Trophoblast cell (in vitro differentiated cells and primary cell): Measurements from ENCODE around the gene LRRFIP1.

ENCODE experiments used
- DNase-seq, 2 donors: peaks; one replicate each; pipeline ENCODE4 v3.0.0-alpha.2; 2016
- H2AFZ ChIP-seq: 2 replicates; pipeline ENCODE4 v1.6.1; 2013; ENCODE audit warnings: low read length, moderate library complexity, mild to moderate bottlenecking; ENCODE audit not compliant: insufficient read depth, poor library complexity
- H2AK5ac ChIP-seq: 2 replicates; pipeline ENCODE4 v1.6.1; 2013; ENCODE audit warnings: mild to moderate bottlenecking, low read length
- H2BK120ac ChIP-seq: 2 replicates; pipeline ENCODE4 v1.6.1; 2013; ENCODE audit warnings: low read length, mild to moderate bottlenecking, moderate library complexity; ENCODE audit not compliant: insufficient read depth, poor library complexity
- H2BK12ac ChIP-seq: 2 replicates; pipeline ENCODE4 v1.6.1; 2013; ENCODE audit warnings: mild to moderate bottlenecking, low read length, moderate library complexity
- H2BK5ac ChIP-seq: 2 replicates; pipeline ENCODE4 v1.6.1; 2013; ENCODE audit warnings: low read length, low read depth, moderate library complexity, mild to moderate bottlenecking; ENCODE audit not compliant: poor library complexity
- H3K14ac ChIP-seq: 2 replicates; pipeline ENCODE4 v1.6.1; 2013; ENCODE audit warnings: mild to moderate bottlenecking, low read length
- H3K18ac ChIP-seq: 2 replicates; pipeline ENCODE4 v1.6.1; 2013; ENCODE audit warnings: mild to moderate bottlenecking, low read length
- H3K23ac ChIP-seq: 2 replicates; pipeline ENCODE4 v1.6.1; 2013; ENCODE audit warnings: low read length
- H3K27ac ChIP-seq: 2 replicates; pipeline ENCODE4 v1.5.1; 2013; ENCODE audit warnings: low read depth, mild to moderate bottlenecking, inconsistent platforms, low read length, moderate library complexity
- H3K27me3 ChIP-seq: 2 replicates; pipeline ENCODE4 v1.6.1; 2013; ENCODE audit warnings: inconsistent platforms, mild to moderate bottlenecking, low read length, moderate library complexity; ENCODE audit not compliant: insufficient read depth
- H3K36me3 ChIP-seq, 2 experiments: 1 replicate in 1 of 2; 2 replicates in 1 of 2; pipeline ENCODE4 v1.6.1; 2013; ENCODE audit warnings: low read length in 2 of 2, mild to moderate bottlenecking in 2 of 2, moderate library complexity in 1 of 2; ENCODE audit not compliant: insufficient read depth in 2 of 2, control insufficient read depth in 1 of 2
- H3K4ac ChIP-seq: 2 replicates; pipeline ENCODE4 v1.6.1; 2013; ENCODE audit warnings: low read depth, mild to moderate bottlenecking, low read length, moderate library complexity
- H3K4me1 ChIP-seq, 2 experiments: 1 replicate in 1 of 2; 2 replicates in 1 of 2; pipeline ENCODE4 v1.6.1; 2013; ENCODE audit warnings: low read length in 2 of 2, mild to moderate bottlenecking in 2 of 2, moderate library complexity in 1 of 2; ENCODE audit not compliant: insufficient read depth in 2 of 2, control insufficient read depth in 1 of 2
- H3K4me2 ChIP-seq: 2 replicates; pipeline ENCODE4 v1.6.1; 2013; ENCODE audit warnings: inconsistent platforms, mild to moderate bottlenecking, low read length, moderate library complexity
- H3K4me3 ChIP-seq: 2 replicates; pipeline ENCODE4 v1.5.1; 2013; ENCODE audit warnings: mild to moderate bottlenecking, low read depth, low read length, inconsistent platforms
- H3K79me1 ChIP-seq: one replicate; pipeline ENCODE4 v1.6.1; 2013; ENCODE audit warnings: low read length
- H3K79me2 ChIP-seq: 2 replicates; pipeline ENCODE4 v1.6.1; 2013; ENCODE audit warnings: low read length, mild to moderate bottlenecking; ENCODE audit not compliant: control insufficient read depth, insufficient read depth, poor library complexity
- H3K9ac ChIP-seq: 2 replicates; pipeline ENCODE4 v1.6.1; 2013; ENCODE audit warnings: mild to moderate bottlenecking, low read length
- H3K9me3 ChIP-seq: 2 replicates; pipeline ENCODE4 v1.6.1; 2013; ENCODE audit warnings: low read depth, mild to moderate bottlenecking, control low read depth, inconsistent platforms, low read length; ENCODE audit not compliant: insufficient read depth
- H4K12ac ChIP-seq: 2 replicates; pipeline ENCODE4 v1.6.1; 2013; ENCODE audit warnings: low read depth, mild to moderate bottlenecking, low read length, moderate library complexity
- H4K8ac ChIP-seq: 2 replicates; pipeline ENCODE4 v1.6.1; 2013; ENCODE audit warnings: low read depth, mild to moderate bottlenecking, low read length, moderate library complexity
- H4K91ac ChIP-seq: one replicate; pipeline ENCODE4 v1.6.1; 2013; ENCODE audit warnings: low read depth, mild to moderate bottlenecking, low read length, moderate library complexity
- WGBS: extraction: QIAGEN DNeasy Blood & Tissue Kit; methylation state at CpG from one replicate; pipeline ENCODE4 v1.1.7; 2013; ENCODE audit warnings: missing lambda C conversion rate; ENCODE audit not compliant: insufficient read length, insufficient coverage; ENCODE audit errors: extremely low coverage; 5-methylcytosine and 5-hydroxymethylcytosine counted together

Gene LRRFIP1

DNA sequence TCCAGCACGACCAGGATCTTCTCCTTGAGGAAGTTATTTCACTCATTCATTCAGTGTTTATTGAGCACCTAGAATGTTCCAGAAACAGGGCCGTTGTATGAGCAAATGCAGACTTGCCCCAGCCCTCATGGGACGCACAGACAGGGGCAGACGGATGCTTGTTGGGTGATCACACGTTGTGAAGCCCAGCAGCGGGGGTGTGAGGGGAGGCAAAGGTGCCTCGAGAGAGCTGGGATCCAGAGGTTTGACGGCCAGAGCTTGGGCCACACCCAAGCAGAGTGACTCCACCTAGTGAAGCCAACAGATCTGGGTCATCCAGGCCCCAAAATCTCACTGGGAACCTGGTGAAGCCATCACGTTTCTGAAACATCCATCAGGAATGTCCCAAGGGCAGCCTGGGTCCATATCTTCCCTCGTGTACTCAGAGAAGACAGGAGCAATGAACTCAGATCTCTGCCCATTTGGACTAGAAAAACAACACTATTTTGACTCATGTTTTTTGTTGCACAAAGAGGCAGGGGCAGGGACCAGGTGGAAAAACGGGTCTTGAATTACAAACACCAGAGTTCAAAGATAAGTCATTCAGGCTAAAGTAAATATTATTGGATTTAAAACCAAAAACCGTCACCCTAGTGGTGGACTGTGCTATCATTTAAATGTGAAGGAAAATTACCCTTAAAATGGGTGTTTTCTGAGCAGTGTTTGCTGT, 116.3 kb downstream of the LRRFIP1 start:
- H3K79me1 ChIP-seq, result no peaks in the 10 kb centered on the region
- H3K4me2 ChIP-seq, result no peak overlapping the region
- no peak overlapping the region for H4K12ac ChIP-seq
- no peak overlapping the region for H3K4ac ChIP-seq
- no peaks in the 10 kb centered on the region for H3K79me2 ChIP-seq
- no peak overlapping the region for H4K8ac ChIP-seq
- H2BK120ac ChIP-seq, result no peak overlapping the region
- no peak overlapping the region for H3K18ac ChIP-seq
- H2BK5ac ChIP-seq, result no peak overlapping the region
- H2BK12ac ChIP-seq, result no peak overlapping the region
- peak; percentile 47 to 67 for DNase-seq
- no peaks in the 10 kb centered on the region for H3K9me3 ChIP-seq
- no peak overlapping the region for H4K91ac ChIP-seq
- H3K36me3 ChIP-seq, result peaks cover 4 to 6% of the 10 kb centered on the region in 2 experiments
- H3K14ac ChIP-seq, result no peak overlapping the region
- no peak overlapping the region for H3K4me3 ChIP-seq
- H3K27me3 ChIP-seq, result no peaks in the 10 kb centered on the region
- WGBS, result no CpG with 5 or more reads among the region's 12 CpGs
- H3K9ac ChIP-seq, result no peak overlapping the region
- no peak overlapping the region for H2AK5ac ChIP-seq
- no peak overlapping the region for H3K23ac ChIP-seq
- H2AFZ ChIP-seq, result no peak overlapping the region
- peaks cover 0 to 6% of the 10 kb centered on the region in 2 experiments for H3K4me1 ChIP-seq
- H3K27ac ChIP-seq, result no peak overlapping the region

DNA sequence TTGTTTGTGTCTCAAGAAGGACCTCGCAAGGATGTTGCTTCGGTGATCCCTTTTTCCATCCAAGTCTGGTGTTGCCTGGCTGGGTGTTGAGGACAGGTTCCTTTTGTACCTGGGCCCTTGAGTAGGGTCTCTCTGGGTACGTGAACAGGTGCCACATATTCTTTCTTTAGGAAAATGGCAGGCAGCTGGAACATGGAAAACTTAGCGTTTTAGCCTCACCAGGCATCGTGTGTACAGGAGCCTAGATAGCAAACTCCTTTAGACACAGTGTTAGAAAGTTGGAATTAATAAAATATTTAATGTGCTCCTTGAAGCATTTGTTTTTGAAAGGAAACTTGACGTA, 116.9 kb downstream of the LRRFIP1 start:
- no peak for DNase-seq
- H3K27me3 ChIP-seq, result no peaks in the 10 kb centered on the region
- H3K23ac ChIP-seq, result no peak overlapping the region
- H2BK120ac ChIP-seq, result no peak overlapping the region
- H4K91ac ChIP-seq, result no peak overlapping the region
- H3K79me1 ChIP-seq, result no peaks in the 10 kb centered on the region
- H2AK5ac ChIP-seq, result no peak overlapping the region
- H2BK12ac ChIP-seq, result no peak overlapping the region
- H2BK5ac ChIP-seq, result no peak overlapping the region
- no peak overlapping the region for H3K27ac ChIP-seq
- H2AFZ ChIP-seq, result no peak overlapping the region
- H3K4ac ChIP-seq, result no peak overlapping the region
- no peak overlapping the region for H3K4me2 ChIP-seq
- WGBS, result no CpG with 5 or more reads among the region's 6 CpGs
- peaks cover 0 to 6% of the 10 kb centered on the region in 2 experiments for H3K4me1 ChIP-seq
- no peaks in the 10 kb centered on the region for H3K9me3 ChIP-seq
- H3K4me3 ChIP-seq, result no peak overlapping the region
- no peak overlapping the region for H3K9ac ChIP-seq
- no peak overlapping the region for H3K18ac ChIP-seq
- H4K8ac ChIP-seq, result no peak overlapping the region
- no peak overlapping the region for H3K14ac ChIP-seq
- no peaks in the 10 kb centered on the region for H3K79me2 ChIP-seq
- no peak overlapping the region for H4K12ac ChIP-seq
- H3K36me3 ChIP-seq, result peaks cover 7 to 10% of the 10 kb centered on the region in 2 experiments

DNA sequence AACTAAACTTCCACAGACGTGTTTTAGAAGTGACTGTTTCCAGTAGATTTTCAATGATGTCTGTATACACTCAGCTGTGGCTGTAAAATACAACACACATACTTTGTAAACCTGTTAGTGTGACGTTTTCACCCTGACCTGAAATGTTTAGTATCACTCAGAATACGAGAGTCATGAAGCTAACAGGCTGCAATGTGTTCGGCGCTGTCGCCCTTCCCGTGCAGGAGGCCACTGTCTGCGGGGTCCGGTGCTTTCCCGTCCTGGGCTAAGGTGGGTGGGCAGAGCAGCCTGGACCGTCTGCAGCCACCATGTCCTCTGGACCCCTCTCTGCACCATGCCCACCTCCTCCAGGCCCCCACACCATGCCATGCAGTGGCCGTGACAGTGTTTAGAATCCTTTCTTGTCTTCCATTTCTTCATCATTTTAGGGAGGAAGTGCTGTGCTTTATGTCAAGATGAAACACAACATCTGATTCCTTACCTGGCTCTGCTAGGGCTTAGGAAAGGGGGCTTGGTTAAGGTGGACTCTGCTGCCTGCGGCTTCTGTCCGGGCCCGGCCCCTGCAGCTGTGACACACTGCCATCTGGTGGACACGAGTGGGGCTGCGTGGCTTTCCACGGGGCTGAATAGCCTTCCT, 117.3 kb downstream of the LRRFIP1 start:
- H3K18ac ChIP-seq, result peak overlapping the region; percentile 55
- H2AK5ac ChIP-seq, result no peak overlapping the region
- H2BK5ac ChIP-seq, result no peak overlapping the region
- no peak overlapping the region for H4K12ac ChIP-seq
- peaks cover 9 to 13% of the 10 kb centered on the region in 2 experiments for H3K36me3 ChIP-seq
- no peak overlapping the region for H4K91ac ChIP-seq
- no peak overlapping the region for H3K14ac ChIP-seq
- H4K8ac ChIP-seq, result no peak overlapping the region
- no CpG with 5 or more reads among the region's 18 CpGs for WGBS
- H3K9me3 ChIP-seq, result no peaks in the 10 kb centered on the region
- no peak overlapping the region for H3K27ac ChIP-seq
- no peak overlapping the region for H2AFZ ChIP-seq
- peaks cover 0 to 6% of the 10 kb centered on the region in 2 experiments for H3K4me1 ChIP-seq
- H3K4me3 ChIP-seq, result no peak overlapping the region
- H2BK120ac ChIP-seq, result no peak overlapping the region
- DNase-seq, result peak; percentile 63 to 85
- peak overlapping the region; percentile 8 for H2BK12ac ChIP-seq
- no peak overlapping the region for H3K23ac ChIP-seq
- H3K27me3 ChIP-seq, result no peaks in the 10 kb centered on the region
- no peak overlapping the region for H3K4ac ChIP-seq
- H3K4me2 ChIP-seq, result no peak overlapping the region
- no peaks in the 10 kb centered on the region for H3K79me1 ChIP-seq
- H3K79me2 ChIP-seq, result no peaks in the 10 kb centered on the region
- no peak overlapping the region for H3K9ac ChIP-seq

DNA sequence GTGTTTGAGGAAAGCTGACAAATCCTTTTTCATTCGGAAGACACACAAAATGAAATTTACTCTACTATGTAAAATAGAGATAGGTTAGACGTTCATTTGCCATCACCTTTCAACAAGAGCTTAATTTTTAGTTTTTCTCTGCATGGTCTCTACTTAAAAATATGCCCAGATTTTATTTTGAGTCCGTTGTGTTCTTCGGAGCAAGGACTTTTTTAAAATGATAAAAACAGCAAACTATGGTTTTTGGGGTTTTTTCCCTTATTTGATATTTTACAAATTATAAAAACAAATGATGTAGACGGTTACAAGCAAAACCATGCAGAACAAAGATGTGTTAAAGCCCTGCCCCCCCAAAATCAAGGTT, 117.8 kb downstream of the LRRFIP1 start:
- no CpG with 5 or more reads among the region's 5 CpGs for WGBS

More for the DNA sequence above, 117.8 kb downstream of the LRRFIP1 start:
- Histone ChIP-seq H4K91ac (no peak overlapping the region), H3K4me1 (peaks cover 0 to 6% of the 10 kb centered on the region in 2 experiments), H2AK5ac (no peak overlapping the region), H2BK5ac (no peak overlapping the region), H3K23ac (no peak overlapping the region), H4K8ac (no peak overlapping the region), H3K9me3 (no peaks in the 10 kb centered on the region), H4K12ac (no peak overlapping the region), H3K4ac (no peak overlapping the region), H2BK12ac (no peak overlapping the region), H2BK120ac (no peak overlapping the region), H3K4me3 (no peak overlapping the region), H3K27me3 (no peaks in the 10 kb centered on the region), H3K18ac (no peak overlapping the region), H3K14ac (no peak overlapping the region), H3K79me1 (no peaks in the 10 kb centered on the region), H3K36me3 (peaks cover 9 to 13% of the 10 kb centered on the region in 2 experiments), H3K4me2 (no peak overlapping the region), H3K27ac (no peak overlapping the region), H3K9ac (no peak overlapping the region), H3K79me2 (no peaks in the 10 kb centered on the region), H2AFZ (no peak overlapping the region)
- DNase-seq, result no peak
